Measurements from ENCODE around the gene THADA.

The THADA gene

DNA sequence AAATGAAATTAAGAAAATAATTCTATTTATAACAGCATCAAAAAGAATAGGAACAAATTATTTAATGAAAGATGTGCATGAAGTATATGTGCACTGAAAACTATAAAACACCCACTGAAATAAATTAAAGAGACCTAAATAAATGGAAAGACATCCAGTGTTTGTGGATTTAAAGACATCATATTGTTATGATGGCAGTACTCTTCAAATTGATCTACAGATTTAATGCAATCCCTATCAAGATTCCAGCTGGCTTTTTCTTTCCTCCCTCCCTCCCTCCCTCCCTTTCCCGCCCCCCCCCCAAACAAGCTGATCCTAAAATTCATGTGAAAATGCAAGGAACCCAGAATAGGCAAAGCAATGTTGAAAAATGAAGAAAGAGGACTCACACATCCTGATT, 285.9 kb downstream of the THADA start:
- H3K4me3 ChIP-seq (ENCODE audit: low read length), result no peak overlapping the region
- H4K20me1 ChIP-seq (ENCODE audit: insufficient read depth, low read length), result no peaks in the 10 kb centered on the region
- H3K27ac ChIP-seq (ENCODE audit: low read length), result no peak overlapping the region
- TF ChIP-seq CTCF (IDR thresholded peaks at IDR 0.05; ENCODE audit: low read depth, low read length), result no peak
- no peak for TF ChIP-seq EZH2phosphoT487 (IDR thresholded peaks at IDR 0.05; ENCODE audit: low read depth)
- H3K79me2 ChIP-seq (ENCODE audit: low read length), result no peaks in the 10 kb centered on the region
- no peak overlapping the region for H3K9ac ChIP-seq (ENCODE audit: low read length)
- H3K27me3 ChIP-seq (ENCODE audit: low read depth, low read length), result no peaks in the 10 kb centered on the region
- H3K36me3 ChIP-seq (replicated peaks; ENCODE audit: low read depth, low read length), result peaks cover 10% of the 10 kb centered on the region
- H3K4me1 ChIP-seq (ENCODE audit: low read length), result 0 out of 2 replicates have a peak, but pooled peaks cover 4% of the 10 kb centered on the region
- no peak overlapping the region for H3K4me2 ChIP-seq (ENCODE audit: low read length)
- no peak overlapping the region for H2AFZ ChIP-seq (ENCODE audit: low read depth, low read length)
- H3K9me3 ChIP-seq (ENCODE audit: insufficient read depth, low read length), result no peaks in the 10 kb centered on the region

DNA sequence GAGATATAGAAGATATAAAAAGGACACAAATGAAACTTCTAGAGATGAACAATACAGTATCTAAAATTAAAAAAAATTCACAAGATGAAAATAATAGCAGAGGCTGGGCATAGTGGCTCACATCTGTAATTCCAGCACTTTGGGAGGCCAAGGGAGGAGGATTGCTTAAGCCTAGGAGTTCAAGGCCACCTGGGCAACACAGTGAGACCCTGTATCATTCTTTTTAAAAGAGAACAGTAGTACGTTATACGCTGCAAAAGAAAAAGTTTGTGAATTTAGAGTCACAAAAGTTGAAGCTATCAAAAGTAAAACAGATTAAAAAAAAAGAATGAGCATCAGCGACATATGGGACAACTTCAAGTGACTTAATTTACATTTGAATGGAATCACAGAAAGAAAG, 287.9 kb downstream of the THADA start:
- H3K27ac ChIP-seq (ENCODE audit: low read length), result no peak overlapping the region
- H3K9ac ChIP-seq (ENCODE audit: low read length), result no peak overlapping the region
- no peaks in the 10 kb centered on the region for H4K20me1 ChIP-seq (ENCODE audit: insufficient read depth, low read length)
- no peaks in the 10 kb centered on the region for H3K9me3 ChIP-seq (ENCODE audit: insufficient read depth, low read length)
- peaks cover 6% of the 10 kb centered on the region; the same call in 1 of the 2 replicates for H3K4me1 ChIP-seq (ENCODE audit: low read length)
- H3K36me3 ChIP-seq (replicated peaks; ENCODE audit: low read depth, low read length), result peaks cover 10% of the 10 kb centered on the region
- no peak overlapping the region for H3K4me2 ChIP-seq (ENCODE audit: low read length)
- no peak for TF ChIP-seq EZH2phosphoT487 (IDR thresholded peaks at IDR 0.05; ENCODE audit: low read depth)
- no peak for TF ChIP-seq CTCF (IDR thresholded peaks at IDR 0.05; ENCODE audit: low read depth, low read length)
- no peaks in the 10 kb centered on the region for H3K27me3 ChIP-seq (ENCODE audit: low read depth, low read length)
- H3K79me2 ChIP-seq (ENCODE audit: low read length), result no peaks in the 10 kb centered on the region
- H3K4me3 ChIP-seq (ENCODE audit: low read length), result no peak overlapping the region
- no peak overlapping the region for H2AFZ ChIP-seq (ENCODE audit: low read depth, low read length)

GRCh38 chr2:43307046-43307445, 288.8 kb downstream of the THADA start:
- H3K27me3 ChIP-seq (ENCODE audit: low read depth, low read length), result no peaks in the 10 kb centered on the region
- no peaks in the 10 kb centered on the region for H3K9me3 ChIP-seq (ENCODE audit: insufficient read depth, low read length)
- H3K4me2 ChIP-seq (ENCODE audit: low read length), result no peak overlapping the region
- H3K9ac ChIP-seq (ENCODE audit: low read length), result no peak overlapping the region
- H3K79me2 ChIP-seq (ENCODE audit: low read length), result no peaks in the 10 kb centered on the region
- H2AFZ ChIP-seq (ENCODE audit: low read depth, low read length), result no peak overlapping the region
- peaks cover 6% of the 10 kb centered on the region; the same call in 1 of the 2 replicates for H3K4me1 ChIP-seq (ENCODE audit: low read length)
- H3K4me3 ChIP-seq (ENCODE audit: low read length), result no peak overlapping the region
- TF ChIP-seq EZH2phosphoT487 (IDR thresholded peaks at IDR 0.05; ENCODE audit: low read depth) (no peak), CTCF (IDR thresholded peaks at IDR 0.05; ENCODE audit: low read depth, low read length) (no peak)
- H4K20me1 ChIP-seq (ENCODE audit: insufficient read depth, low read length), result no peaks in the 10 kb centered on the region
- no peak overlapping the region for H3K27ac ChIP-seq (ENCODE audit: low read length)
- H3K36me3 ChIP-seq (replicated peaks; ENCODE audit: low read depth, low read length), result peaks cover 10% of the 10 kb centered on the region

DNA sequence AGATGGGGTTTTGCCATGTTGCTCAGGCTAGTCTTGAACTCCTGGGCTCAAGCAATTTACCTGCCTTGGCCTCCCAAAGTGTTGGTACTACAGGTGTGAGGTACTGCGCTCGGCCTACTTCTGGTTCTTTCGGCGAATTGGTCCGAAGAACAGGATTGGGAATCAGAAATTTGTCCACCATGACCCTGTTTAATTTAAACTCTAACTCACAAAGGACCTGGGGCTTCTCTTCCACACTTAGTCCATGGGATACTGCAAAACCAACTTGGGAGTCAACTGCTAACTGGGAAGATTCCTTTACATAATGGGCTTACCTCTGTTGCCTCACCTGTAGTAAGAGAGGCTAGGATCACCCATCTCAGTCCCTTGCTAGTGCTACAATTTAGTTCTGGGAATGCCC, 289.6 kb downstream of the THADA start:
- Histone ChIP-seq H3K9me3 (ENCODE audit: insufficient read depth, low read length) (no peaks in the 10 kb centered on the region), H3K27ac (ENCODE audit: low read length) (no peak overlapping the region), H3K9ac (ENCODE audit: low read length) (no peak overlapping the region), H3K27me3 (ENCODE audit: low read depth, low read length) (no peaks in the 10 kb centered on the region), H3K4me1 (ENCODE audit: low read length) (peaks cover 6% of the 10 kb centered on the region; the same call in 1 of the 2 replicates), H3K36me3 (replicated peaks; ENCODE audit: low read depth, low read length) (peaks cover 6% of the 10 kb centered on the region), H3K4me2 (ENCODE audit: low read length) (no peak overlapping the region), H4K20me1 (ENCODE audit: insufficient read depth, low read length) (no peaks in the 10 kb centered on the region), H2AFZ (ENCODE audit: low read depth, low read length) (no peak overlapping the region), H3K4me3 (ENCODE audit: low read length) (no peak overlapping the region), H3K79me2 (ENCODE audit: low read length) (no peaks in the 10 kb centered on the region)
- TF ChIP-seq EZH2phosphoT487 (IDR thresholded peaks at IDR 0.05; ENCODE audit: low read depth) (no peak), CTCF (IDR thresholded peaks at IDR 0.05; ENCODE audit: low read depth, low read length) (no peak)
